Fibroblast of lung (primary cell): ENCODE measurements around the gene ALG5. TPM values are rescaled to one million over a fixed set of nuclear protein-coding genes. Genes with fewer than 3 reads are reported as not detected.
A peak's percentile ranks its signal among the peaks of the same experiment; 100 is the strongest.

Experiments used
- DNase-seq, 2 donors: peaks; one replicate each; pipeline versions ENCODE4 v3.0.0 to v3.0.0-alpha.2; 2010; ENCODE audit warnings: low read depth in 2 of 2
- H2AFZ ChIP-seq: 2 replicates; pipeline ENCODE4 v1.5.1; 2012; ENCODE audit warnings: low read length, control low read depth, inconsistent platforms
- H3K27ac ChIP-seq: 2 replicates; pipeline ENCODE4 v1.5.1; 2011; ENCODE audit warnings: low read length, control low read depth; ENCODE audit not compliant: insufficient read depth
- H3K27me3 ChIP-seq: 2 replicates; pipeline ENCODE4 v1.5.1; 2011; ENCODE audit warnings: mild to moderate bottlenecking, low read length; ENCODE audit not compliant: control insufficient read depth, insufficient read depth
- H3K36me3 ChIP-seq: 2 replicates; pipeline ENCODE4 v1.5.1; 2011; ENCODE audit warnings: low read length; ENCODE audit not compliant: control insufficient read depth, insufficient read depth
- H3K4me1 ChIP-seq: 2 replicates; pipeline ENCODE4 v1.5.1; 2011; ENCODE audit warnings: low read length; ENCODE audit not compliant: control insufficient read depth, insufficient read depth; ENCODE audit errors: extremely low read depth
- H3K4me2 ChIP-seq: 2 replicates; pipeline ENCODE4 v1.5.1; 2011; ENCODE audit warnings: low read length, control low read depth; ENCODE audit not compliant: insufficient read depth; ENCODE audit errors: extremely low read depth
- H3K4me3 ChIP-seq, 4 experiments: fragments of 200-600 bp in 1 of 4; sonication (generic) in 1 of 4; replicated peaks in 1 of 4; 2 replicates each; pipeline ENCODE4 v1.5.1; 2011 to 2016; ENCODE audit warnings: low read length in 4 of 4, low read depth in 3 of 4, mild to moderate bottlenecking in 3 of 4, control low read depth in 2 of 4, inconsistent platforms in 1 of 4, mixed read lengths in 1 of 4; ENCODE audit not compliant: insufficient read depth in 1 of 4; ENCODE audit errors: control extremely low read depth in 1 of 4
- H3K79me2 ChIP-seq: 2 replicates; pipeline ENCODE4 v1.5.1; 2012; ENCODE audit warnings: mild to moderate bottlenecking, low read length, inconsistent platforms; ENCODE audit not compliant: control insufficient read depth, insufficient read depth
- H3K9ac ChIP-seq: 2 replicates; pipeline ENCODE4 v1.5.1; 2011; ENCODE audit warnings: mild to moderate bottlenecking, low read length, control low read depth; ENCODE audit not compliant: insufficient read depth
- H3K9me3 ChIP-seq: 2 replicates; pipeline ENCODE4 v1.5.1; 2012; ENCODE audit warnings: low read depth, low read length; ENCODE audit not compliant: control insufficient read depth, insufficient read depth
- H4K20me1 ChIP-seq: 2 replicates; pipeline ENCODE4 v1.5.1; 2011; ENCODE audit warnings: low read length; ENCODE audit not compliant: control insufficient read depth, insufficient read depth; ENCODE audit errors: extremely low read depth
- CTCF ChIP-seq, 2 donors: IDR thresholded peaks in 1 of 2; conservative IDR thresholded peaks in 1 of 2; 1 replicate in 1 of 2; 2 replicates in 1 of 2; pipeline ENCODE4 v1.5.1; 2011 to 2012; ENCODE audit warnings: low read length in 2 of 2, control low read depth in 1 of 2, inconsistent platforms in 1 of 2, low read depth in 1 of 2, mild to moderate bottlenecking in 1 of 2
- EZH2 ChIP-seq: IDR thresholded peaks from 2 replicates; pipeline ENCODE4 v1.5.1; 2012; ENCODE audit warnings: low read length, control low read depth, mild to moderate bottlenecking; ENCODE audit errors: missing control alignments
- polyA plus RNA-seq, 2 donors: library from polyadenylated mRNA; depleted of rRNA in 1 of 2; stranded (reverse) in 1 of 2; unstranded in 1 of 2; fragments of >200 nt; gene quantifications; 2 replicates each; pipeline ENCODE4 v1.2.1, GENCODE V29; 2011 to 2012; ENCODE audit warnings: missing spikeins in 1 of 2
- total RNA-seq: library from RNA; depleted of rRNA; stranded (reverse); fragments of >200 nt; gene quantifications from 2 replicates; pipeline ENCODE4 v1.2.1, GENCODE V29; 2014

Gene ALG5
- total and polyA plus RNA-seq, 2 donors (not counting 1 experiment from before 2014, with no cell fraction given): 34.8 to 49.6 TPM

- peak overlapping the region; percentile 39 for H3K9ac ChIP-seq
- no peaks in the 10 kb centered on the region for H3K36me3 ChIP-seq
- TF ChIP-seq CTCF (conservative IDR thresholded peaks at IDR 0.05 in 1 of 2, IDR thresholded peaks at IDR 0.05 in 1 of 2; ENCODE audit: low read depth in 1 of 2, low read length in 2 of 2) (no peak), EZH2 (no peak)
- H3K9me3 ChIP-seq: no peaks in the 10 kb centered on the region
- peak overlapping the region in 2 of 4 experiments; percentile 9 to 45 for H3K4me3 ChIP-seq
- no peaks in the 10 kb centered on the region for H3K4me1 ChIP-seq
- no peaks in the 10 kb centered on the region for H3K27me3 ChIP-seq
- H3K27ac ChIP-seq: no peak overlapping the region
- H2AFZ ChIP-seq: peak overlapping the region; percentile 38
- no peaks in the 10 kb centered on the region for H3K79me2 ChIP-seq
- no peaks in the 10 kb centered on the region for H4K20me1 ChIP-seq
- DNase-seq: peak in 1 of 2 donors; percentile 2
- H3K4me2 ChIP-seq: peak overlapping the region; percentile 48
Measured at GRCh38 chr13:36920616-36921185, 78.4 kb downstream of the ALG5 start.

GRCh38 chr13:36919833-36920615, 79.1 kb downstream of the ALG5 start, which contains the start of gene SMAD9:
Gene SMAD9 (minus strand): TSS chr13:36920238. CDS start chr13:36879689, 40,549 bp downstream.
- TF ChIP-seq CTCF (conservative IDR thresholded peaks at IDR 0.05 in 1 of 2, IDR thresholded peaks at IDR 0.05 in 1 of 2; ENCODE audit: low read depth in 1 of 2, low read length in 2 of 2) (no peak), EZH2 (no peak)
- H3K4me3 ChIP-seq: peak within 1 kb of the TSS; percentile 56 to 77 (median 64)
- H3K36me3 ChIP-seq: no peaks in the 10 kb centered on the region
- peak within 1 kb of the TSS; percentile 88 for H3K4me2 ChIP-seq
- no peaks in the 10 kb centered on the region for H3K4me1 ChIP-seq
- H3K9ac ChIP-seq: peak within 1 kb of the TSS; percentile 59
- H3K27ac ChIP-seq: peak within 1 kb of the TSS; percentile 45
- no peaks in the 10 kb centered on the region for H3K9me3 ChIP-seq
- no peaks in the 10 kb centered on the region for H4K20me1 ChIP-seq
- H3K27me3 ChIP-seq: no peaks in the 10 kb centered on the region
- DNase-seq: peak; percentile 59 to 69
- H2AFZ ChIP-seq: peak within 1 kb of the TSS; percentile 90
- no peaks in the 10 kb centered on the region for H3K79me2 ChIP-seq

GRCh38 chr13:36919171-36919832, 79.8 kb downstream of the ALG5 start:
- Histone ChIP-seq H3K79me2 (no peaks in the 10 kb centered on the region), H3K4me1 (no peaks in the 10 kb centered on the region), H3K9me3 (no peaks in the 10 kb centered on the region), H4K20me1 (no peaks in the 10 kb centered on the region), H3K36me3 (no peaks in the 10 kb centered on the region), H3K4me3 (peak overlapping the region; percentile 56 to 77 (median 64)), H3K9ac (peak overlapping the region; percentile 59), H3K27me3 (no peaks in the 10 kb centered on the region), H3K4me2 (peak overlapping the region; percentile 88), H2AFZ (peak overlapping the region; percentile 90), H3K27ac (peak overlapping the region; percentile 45)
- TF ChIP-seq EZH2: no peak
- no peak for TF ChIP-seq CTCF (conservative IDR thresholded peaks at IDR 0.05 in 1 of 2, IDR thresholded peaks at IDR 0.05 in 1 of 2; ENCODE audit: low read depth in 1 of 2, low read length in 2 of 2)
- DNase-seq: peak; percentile 9 to 37
